ENCODE measurements around the gene HTR7.

Gene HTR7

GRCh38 chr10:90804354-90804753 lies 53.5 kb downstream of the HTR7 start:
- DNase-seq (ENCODE audit: low read depth): no peak

GRCh38 chr10:90801608-90802007 lies 56.2 kb downstream of the HTR7 start:
- no peak for DNase-seq (ENCODE audit: low read depth)

- no peak for DNase-seq (ENCODE audit: low read depth)
These were observed 57.5 kb downstream of the HTR7 start for GRCh38 chr10:90800232-90800796.

GRCh38 chr10:90799172-90799571 lies 58.7 kb downstream of the HTR7 start:
- no peak for DNase-seq (ENCODE audit: low read depth)

GRCh38 chr10:90798482-90798881 lies 59.4 kb downstream of the HTR7 start:
- no peak for DNase-seq (ENCODE audit: low read depth)

GRCh38 chr10:90790422-90790821 lies 67.4 kb downstream of the HTR7 start:
- DNase-seq (ENCODE audit: low read depth): no peak

- DNase-seq (ENCODE audit: low read depth): no peak
These were observed 68.9 kb downstream of the HTR7 start for GRCh38 chr10:90788968-90789367.

GRCh38 chr10:90788199-90788491 lies 69.7 kb downstream of the HTR7 start:
- no peak for DNase-seq (ENCODE audit: low read depth)

- DNase-seq (ENCODE audit: low read depth): peak; percentile 15
These were observed 70.2 kb downstream of the HTR7 start for GRCh38 chr10:90787393-90788198.

- no peak for DNase-seq (ENCODE audit: low read depth)
These were observed 72.1 kb downstream of the HTR7 start for GRCh38 chr10:90785782-90786181.

GRCh38 chr10:90784771-90785170 lies 73.1 kb downstream of the HTR7 start:
- no peak for DNase-seq (ENCODE audit: low read depth)

- DNase-seq (ENCODE audit: low read depth): no peak
These were observed 77.4 kb downstream of the HTR7 start for GRCh38 chr10:90780488-90780887.

- no peak for DNase-seq (ENCODE audit: low read depth)
These were observed 78.3 kb downstream of the HTR7 start for GRCh38 chr10:90779548-90779947.

GRCh38 chr10:90777621-90778020 lies 80.2 kb downstream of the HTR7 start:
- DNase-seq (ENCODE audit: low read depth): no peak

DNA sequence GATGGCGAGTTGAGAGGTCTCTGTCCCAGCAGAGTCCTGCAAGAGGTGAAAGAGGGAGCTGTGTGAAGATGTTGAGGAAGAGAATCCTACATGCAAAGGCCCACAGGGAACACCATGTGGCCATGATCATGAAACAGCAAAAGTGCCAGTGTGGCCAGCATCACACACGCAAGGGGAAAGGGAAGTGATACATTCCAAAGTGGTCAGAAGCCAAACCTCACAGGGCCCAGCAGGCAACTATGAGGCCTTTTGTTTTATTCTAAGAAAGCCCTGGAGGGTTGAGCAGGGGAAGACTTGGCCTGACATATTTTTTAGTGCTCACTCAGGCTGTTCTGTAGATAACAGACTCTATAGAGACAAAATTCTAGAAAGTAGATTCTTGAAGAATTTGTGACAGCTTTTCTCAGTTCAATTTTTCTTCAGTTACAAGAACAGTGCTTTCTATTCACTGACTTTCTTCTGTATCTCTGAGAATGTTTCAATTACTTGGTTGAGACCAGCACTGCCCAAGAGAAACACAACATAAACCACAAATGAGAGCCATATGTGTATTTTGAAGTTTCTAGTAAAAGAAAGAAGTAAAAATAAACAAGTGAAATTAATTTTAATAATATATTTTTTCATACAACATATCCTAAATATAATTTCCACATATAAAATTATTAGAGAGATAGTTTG lies 82.3 kb downstream of the HTR7 start:
- DNase-seq (ENCODE audit: low read depth): peak; percentile 60

GRCh38 chr10:90769946-90770841 lies 87.6 kb downstream of the HTR7 start:
- DNase-seq (ENCODE audit: low read depth): no peak

DNA sequence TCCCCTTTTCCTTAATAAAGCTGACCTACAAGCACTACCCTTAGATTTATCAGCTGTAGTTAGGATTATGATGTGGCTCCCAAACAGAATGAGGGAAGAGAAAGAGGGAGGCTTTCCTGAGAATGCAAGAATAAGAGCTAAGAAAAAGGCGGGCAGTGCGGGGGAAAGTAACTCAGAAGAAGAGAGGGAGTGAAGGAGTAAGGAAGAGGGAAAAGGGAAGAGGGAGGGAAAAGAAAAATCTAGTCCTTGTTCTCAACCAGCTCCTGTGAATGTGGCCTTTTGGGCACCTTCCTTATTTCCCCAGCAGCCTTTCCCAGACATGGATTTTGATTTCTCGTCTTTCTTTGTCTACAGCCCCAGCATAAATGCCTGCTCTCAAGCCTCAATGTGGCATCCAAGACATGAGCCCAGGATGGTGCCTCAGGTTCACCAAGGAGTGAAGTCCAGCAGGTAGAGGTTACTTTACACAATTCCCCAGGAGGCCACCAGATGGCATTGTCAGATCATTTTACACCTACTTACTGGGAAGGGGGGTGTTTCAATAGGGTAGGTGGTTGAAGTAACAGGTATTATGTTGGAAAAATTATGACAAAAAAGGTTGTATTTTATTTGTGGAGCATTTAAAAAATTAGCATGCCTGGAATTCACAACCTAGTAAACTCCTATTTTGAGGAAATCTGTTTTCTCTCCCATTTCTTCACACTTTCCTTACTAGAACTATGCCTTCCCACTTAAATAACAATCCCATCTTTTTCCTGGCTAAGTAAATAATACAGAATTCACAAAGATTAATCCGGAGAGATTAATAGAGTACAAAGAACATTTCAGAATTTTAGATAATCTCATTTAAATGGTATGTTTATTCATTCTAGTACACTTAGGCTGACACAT lies 106.5 kb downstream of the HTR7 start:
- peak; percentile 10 for DNase-seq (ENCODE audit: low read depth)

DNA sequence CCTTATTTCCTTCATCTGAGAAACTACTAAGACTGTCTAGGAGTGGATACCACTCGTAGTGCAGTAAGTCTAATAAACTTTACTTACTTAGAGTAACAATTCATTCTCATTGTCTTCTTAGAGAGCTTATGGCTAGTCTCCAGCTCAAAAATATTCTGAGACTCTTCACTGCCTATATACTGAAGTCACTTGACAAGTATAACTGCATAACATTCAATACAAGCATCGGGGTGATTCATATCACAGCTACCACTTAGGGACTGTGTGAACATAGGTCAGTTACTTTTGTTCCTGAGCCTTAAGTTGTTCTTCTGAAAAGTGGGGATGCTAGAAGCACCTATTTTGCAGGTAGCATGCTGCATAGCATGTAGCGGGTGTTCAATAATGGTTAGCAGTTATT lies 111.0 kb downstream of the HTR7 start:
- DNase-seq (ENCODE audit: low read depth): no peak

DNA sequence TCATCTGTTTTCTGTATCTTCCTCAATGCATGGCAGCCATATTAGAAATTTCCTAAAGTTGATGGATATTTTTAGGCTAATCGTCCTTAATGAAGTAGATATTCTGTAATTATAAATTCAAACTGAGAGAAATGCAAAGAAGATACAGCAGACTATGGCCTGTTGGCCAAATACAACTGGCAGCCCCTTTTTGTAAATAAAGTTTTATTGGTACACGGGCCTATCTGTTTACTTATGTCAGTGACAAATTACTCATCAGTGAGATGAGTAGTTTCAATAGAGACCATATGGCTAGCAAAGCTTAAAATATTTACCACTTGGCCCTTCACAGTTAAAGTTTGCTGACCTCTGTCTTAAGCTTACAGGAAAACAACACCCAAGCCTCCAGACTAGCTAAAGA lies 112.3 kb downstream of the HTR7 start:
- no peak for DNase-seq (ENCODE audit: low read depth)

- DNase-seq (ENCODE audit: low read depth): no peak
These were observed 114.5 kb downstream of the HTR7 start for GRCh38 chr10:90743291-90743690.

- DNase-seq (ENCODE audit: low read depth): peak; percentile 13
These were observed 115.8 kb downstream of the HTR7 start for GRCh38 chr10:90741926-90742565.

All from stromal cell of bone marrow (primary cell).